Mucosa of gallbladder (tissue), 1 donor: ENCODE data around the gene USP5. TPM values are rescaled to one million over a fixed set of nuclear protein-coding genes. Genes with fewer than 3 reads are reported as not detected.
A peak's percentile ranks its signal among the peaks of the same experiment; 100 is the strongest.

ENCODE experiments used
- DNase-seq: peaks from one replicate; pipeline ENCODE4 v3.0.0-alpha.2; 2020; ENCODE audit warnings: low spot score
- total RNA-seq: library from RNA; stranded (reverse); gene quantifications from one replicate; pipeline ENCODE4 v1.2.1, GENCODE V29; 2021
- donor health status: DM: no; HTN: no; CAD: no.

The USP5 gene
- total RNA-seq, 1 donor from 2014 or later = 98.4 TPM

DNA sequence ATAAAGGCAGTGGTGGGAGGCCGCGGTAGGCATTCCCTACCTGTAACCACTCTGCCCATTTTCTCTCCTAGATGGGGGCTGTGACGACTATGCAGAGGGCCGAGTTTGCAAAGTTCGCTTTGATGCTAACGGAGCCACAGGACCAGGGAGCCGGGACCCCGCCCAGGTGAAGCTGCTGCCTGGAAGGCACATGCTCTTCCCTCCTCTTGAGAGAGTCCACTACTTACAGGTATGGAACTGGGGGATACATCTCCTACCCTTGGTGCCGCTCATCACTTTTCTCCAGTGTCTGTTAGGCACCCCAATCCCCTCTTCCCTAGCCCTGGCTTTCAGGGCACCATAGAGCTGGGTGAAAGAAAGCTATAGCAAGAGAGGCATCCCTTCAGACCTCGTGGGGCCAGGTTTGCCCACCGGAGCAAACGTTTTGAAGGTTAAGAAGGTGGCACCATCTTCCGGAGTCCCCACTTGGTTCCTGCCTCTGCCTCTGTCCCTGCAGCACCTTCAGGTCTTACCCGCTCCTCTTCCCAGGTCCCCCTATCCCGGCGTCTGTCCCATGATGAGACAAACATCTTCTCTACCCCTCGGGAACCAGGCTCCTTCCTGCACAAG lies 25.7 kb upstream of the USP5 start:
- no peak for DNase-seq

GRCh38 chr12:6826734-6827436 lies 25.1 kb upstream of the USP5 start:
- no peak for DNase-seq

- peak; percentile 83 for DNase-seq
These were observed 24.5 kb upstream of the USP5 start for GRCh38 chr12:6827437-6827911.

GRCh38 chr12:6827982-6828780 lies 23.8 kb upstream of the USP5 start, which contains the start of gene P3H3:
Gene P3H3 (plus strand): TSS chr12:6828407. CDS start chr12:6828441, 34 bp downstream.
- no peak for DNase-seq

DNA sequence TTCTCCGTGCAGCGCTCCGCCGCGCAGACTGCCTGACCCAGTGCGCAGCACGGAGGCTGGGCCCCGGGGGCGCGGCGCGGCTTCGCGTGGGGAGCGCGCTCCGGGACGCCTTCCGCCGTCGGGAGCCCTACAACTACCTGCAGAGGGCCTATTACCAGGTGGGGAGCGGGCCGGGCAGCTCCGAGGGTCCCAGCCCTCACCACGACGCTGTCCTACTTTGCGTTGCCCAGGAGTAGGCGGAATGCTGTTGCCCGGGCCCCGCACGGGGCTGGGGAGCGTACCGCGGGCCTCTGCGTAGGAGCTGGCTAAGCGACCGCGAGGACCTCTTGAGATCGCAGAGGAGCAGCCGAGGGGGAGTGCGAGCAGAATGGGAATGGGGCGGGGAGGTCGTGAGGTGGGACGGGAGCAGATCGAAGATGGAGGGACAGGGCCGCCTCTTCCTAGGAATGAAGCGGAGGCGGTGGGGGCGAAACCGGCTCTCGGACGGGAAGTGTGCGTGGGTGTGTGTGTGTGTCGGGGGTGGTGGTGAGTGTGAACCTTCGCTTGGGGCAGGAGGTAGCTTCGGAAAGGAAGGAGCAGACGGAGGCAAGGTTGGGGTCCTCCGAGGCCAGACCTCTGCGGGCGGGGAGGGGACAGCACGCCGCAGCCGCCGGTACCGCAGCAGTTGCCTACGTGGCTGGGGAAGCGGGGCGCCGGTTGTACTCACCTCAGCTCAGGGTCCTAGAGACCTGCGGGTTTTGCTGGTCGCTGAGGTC lies 23.0 kb upstream of the USP5 start:
- DNase-seq = no peak

- DNase-seq = no peak
These were observed 22.3 kb upstream of the USP5 start for GRCh38 chr12:6829536-6830220.

DNA sequence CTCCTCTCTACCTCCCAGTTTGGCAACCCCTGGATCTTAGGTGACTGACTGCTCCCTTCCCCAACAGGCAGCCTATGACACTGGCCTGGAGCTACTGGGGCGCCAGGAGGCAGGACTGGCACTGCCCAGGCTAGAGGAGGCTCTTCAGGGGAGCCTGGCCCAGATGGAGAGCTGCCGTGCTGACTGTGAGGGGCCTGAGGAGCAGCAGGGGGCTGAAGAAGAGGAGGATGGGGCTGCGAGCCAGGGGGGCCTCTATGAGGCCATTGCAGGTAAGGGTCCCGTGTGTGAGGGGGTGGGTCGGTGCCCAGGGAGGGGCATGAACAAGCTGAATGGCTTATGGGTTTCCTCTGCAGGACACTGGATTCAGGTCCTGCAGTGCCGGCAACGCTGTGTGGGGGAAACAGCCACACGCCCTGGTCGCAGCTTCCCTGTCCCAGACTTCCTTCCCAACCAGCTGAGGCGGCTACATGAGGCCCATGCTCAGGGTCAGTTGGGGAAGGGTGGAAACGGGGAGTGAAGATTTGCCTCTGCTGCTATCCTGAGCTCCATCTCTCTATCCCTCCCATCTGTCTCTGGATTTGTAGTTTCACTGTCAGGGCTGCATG lies 21.6 kb upstream of the USP5 start:
- no peak for DNase-seq

- no peak for DNase-seq
These were observed 21.0 kb upstream of the USP5 start for GRCh38 chr12:6830999-6831398.

- no peak for DNase-seq
These were observed 20.4 kb upstream of the USP5 start for GRCh38 chr12:6831450-6831995.

- no peak for DNase-seq
These were observed 19.8 kb upstream of the USP5 start for GRCh38 chr12:6832125-6832524.

DNA sequence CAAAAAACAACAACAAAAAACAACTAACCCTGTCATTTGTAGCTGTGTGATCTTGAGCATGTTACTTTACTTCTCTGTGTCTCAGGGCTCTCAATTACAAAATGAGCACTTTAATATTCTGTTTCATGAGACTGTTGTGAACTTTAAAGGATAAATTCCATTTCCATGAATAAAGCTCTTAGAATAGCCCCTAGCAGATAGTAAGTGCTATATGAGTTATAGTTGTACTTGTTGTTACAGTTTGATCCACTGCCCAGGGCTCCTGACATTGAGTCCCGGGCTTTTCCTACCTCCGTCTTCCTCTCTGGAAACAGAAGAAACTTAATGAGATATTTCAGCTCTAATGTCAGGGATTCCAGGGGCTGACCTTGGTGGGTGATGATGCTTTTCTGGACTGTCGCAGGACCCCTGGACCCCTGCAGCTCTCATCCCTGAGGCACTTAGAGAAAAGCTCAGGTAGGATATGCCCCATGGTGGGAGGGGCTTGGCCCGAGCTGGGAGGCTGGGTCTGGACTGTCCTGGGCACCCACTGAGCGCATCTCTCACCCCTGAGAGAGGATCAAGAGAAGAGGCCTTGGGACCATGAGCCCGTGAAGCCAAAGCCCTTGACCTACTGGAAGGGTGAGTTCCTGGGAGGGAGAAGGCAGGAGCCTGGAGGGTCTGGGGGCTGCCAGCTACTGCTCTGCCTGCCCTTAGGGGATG lies 18.6 kb upstream of the USP5 start:
- DNase-seq = no peak

GRCh38 chr12:6834254-6834653 lies 17.7 kb upstream of the USP5 start:
- DNase-seq = no peak

DNA sequence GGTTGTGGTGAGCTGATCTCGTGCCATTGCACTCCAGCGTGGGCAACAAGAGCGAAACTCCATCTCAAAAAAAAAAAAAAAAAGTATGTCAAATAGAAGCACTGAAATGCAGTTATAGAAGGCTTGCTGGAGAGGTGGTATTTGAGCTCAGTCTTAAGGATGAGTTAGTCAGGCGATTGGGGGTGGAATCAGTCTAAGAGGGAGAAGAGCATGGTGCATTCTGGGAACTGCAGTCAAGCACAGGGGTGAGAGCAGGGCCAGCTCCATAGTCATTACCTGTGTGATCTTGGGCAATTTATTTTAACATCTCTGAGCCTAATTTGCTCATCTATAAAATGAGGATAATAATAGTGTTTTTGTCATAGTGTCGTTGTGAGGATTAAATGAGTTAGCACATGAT lies 17.1 kb upstream of the USP5 start:
- DNase-seq = no peak

GRCh38 chr12:6836851-6837250 lies 15.1 kb upstream of the USP5 start:
- no peak for DNase-seq

DNA sequence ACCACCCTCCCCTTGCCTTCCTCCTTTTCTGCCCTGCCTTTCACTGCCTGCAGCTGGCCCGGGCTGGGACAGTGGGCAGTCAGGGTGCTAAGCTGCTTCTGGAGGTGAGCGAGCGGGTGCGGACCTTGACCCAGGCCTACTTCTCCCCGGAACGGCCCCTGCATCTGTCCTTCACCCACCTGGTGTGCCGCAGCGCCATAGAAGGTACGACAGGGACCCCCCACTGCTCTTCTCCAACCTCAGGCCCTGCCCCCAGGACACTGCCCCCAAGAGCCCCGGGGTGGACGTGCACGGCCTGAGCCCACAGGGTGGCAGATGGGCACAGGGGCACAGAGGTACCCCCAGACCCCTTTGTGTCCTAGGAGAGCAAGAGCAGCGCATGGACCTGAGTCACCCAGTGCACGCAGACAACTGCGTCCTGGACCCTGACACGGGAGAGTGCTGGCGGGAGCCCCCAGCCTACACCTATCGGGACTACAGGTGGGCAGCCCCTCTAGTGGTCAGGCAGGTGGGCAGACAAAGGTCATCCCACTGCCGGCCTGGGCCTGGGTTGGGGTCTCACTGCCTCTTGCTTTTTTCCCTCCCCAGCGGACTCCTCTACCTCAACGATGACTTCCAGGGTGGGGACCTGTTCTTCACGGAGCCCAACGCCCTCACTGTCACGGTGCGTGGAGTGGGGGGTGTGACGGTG lies 14.4 kb upstream of the USP5 start:
- DNase-seq = no peak

DNA sequence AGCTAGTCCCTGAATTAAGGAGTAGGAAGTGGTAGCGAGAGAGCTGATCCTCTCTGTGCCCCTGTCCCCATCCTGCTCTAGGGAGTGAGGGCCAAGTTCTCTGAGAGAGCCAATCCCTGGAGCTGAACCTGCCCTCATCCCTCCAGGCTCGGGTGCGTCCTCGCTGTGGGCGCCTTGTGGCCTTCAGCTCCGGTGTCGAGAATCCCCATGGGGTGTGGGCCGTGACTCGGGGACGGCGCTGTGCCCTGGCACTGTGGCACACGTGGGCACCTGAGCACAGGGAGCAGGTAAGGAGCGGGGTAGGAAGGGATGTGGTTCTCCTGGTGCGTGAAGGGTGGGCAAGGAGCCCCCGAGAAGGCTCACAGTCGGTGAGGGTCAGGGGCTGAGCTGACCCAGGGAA lies 13.1 kb upstream of the USP5 start:
- DNase-seq = no peak

DNA sequence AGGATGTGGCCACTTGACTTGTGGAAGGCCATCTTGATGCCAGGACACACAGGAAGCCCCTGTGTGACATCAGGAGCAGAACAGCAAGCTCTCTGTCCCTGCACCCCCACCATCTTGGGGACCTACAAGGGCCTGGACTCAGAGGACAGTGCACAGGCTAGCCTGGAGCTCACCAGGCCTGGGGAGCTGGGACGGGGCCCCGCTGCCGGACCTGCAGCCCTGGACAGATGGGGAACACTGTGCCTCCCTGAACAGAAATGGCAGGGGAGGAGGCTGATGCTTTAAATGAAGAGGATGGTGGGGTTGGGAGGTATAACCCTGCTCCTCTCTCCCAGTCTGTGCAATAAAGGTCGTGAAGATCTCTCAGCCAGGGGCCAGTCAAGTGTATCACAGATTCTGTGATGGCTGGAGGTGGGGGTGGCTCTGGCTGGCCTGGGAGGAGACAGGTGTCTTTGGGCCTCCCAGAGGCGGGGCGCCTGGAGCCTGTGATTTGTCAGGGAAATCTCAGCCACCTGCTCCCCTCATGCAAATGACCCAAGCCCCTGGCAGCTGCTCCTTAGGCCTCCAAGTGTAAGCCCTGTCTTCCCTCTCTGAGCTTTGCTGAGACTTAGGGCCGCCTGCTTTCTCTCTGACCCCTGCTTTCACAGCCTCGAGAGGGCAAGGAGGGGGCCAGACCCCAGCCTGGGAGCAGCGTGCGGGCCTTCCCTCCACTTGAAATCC lies 12.3 kb upstream of the USP5 start:
- DNase-seq = no peak

- DNase-seq = no peak
These were observed 11.6 kb upstream of the USP5 start for GRCh38 chr12:6840330-6840729.
